Peyer's patch (tissue), 4 donors: ENCODE data around the gene KIRREL3. TPM values are rescaled to one million over a fixed set of nuclear protein-coding genes. Genes with fewer than 3 reads are reported as not detected.

Source experiments
- DNase-seq, 3 donors: peaks; one replicate each; pipeline ENCODE4 v3.0.0-alpha.2; 2017 to 2019
- H3K27ac ChIP-seq, 4 donors: fragments of 200-600 bp; sonication (generic); one replicate each; pipeline ENCODE4 v1.5.1; 2016 to 2019
- H3K27me3 ChIP-seq, 2 donors: fragments of 200-600 bp; sonication (generic); one replicate each; pipeline ENCODE4 v1.5.1; 2019
- H3K36me3 ChIP-seq, 3 donors: fragments of 200-600 bp; sonication (generic); one replicate each; pipeline ENCODE4 v1.5.1; 2016 to 2019
- H3K4me1 ChIP-seq, 4 donors: fragments of 200-600 bp; sonication (generic); one replicate each; pipeline ENCODE4 v1.5.1; 2016 to 2019
- H3K4me3 ChIP-seq, 4 donors: fragments of 200-600 bp; sonication (generic); 1 replicate in 3 of 4; 2 replicates in 1 of 4; pipeline ENCODE4 v1.5.1; 2016 to 2019; ENCODE audit warnings: mild to moderate bottlenecking in 1 of 4
- H3K9me3 ChIP-seq, 4 donors: fragments of 200-600 bp; sonication (generic); one replicate each; pipeline ENCODE4 v1.5.1; 2016 to 2019; ENCODE audit warnings: mild to moderate bottlenecking in 1 of 4
- POLR2A ChIP-seq, 2 donors: fragments of 450-650 bp; IDR thresholded peaks; one replicate each; pipeline ENCODE4 v1.5.1; 2017; ENCODE audit warnings: antibody characterized with exemption in 2 of 2, mild to moderate bottlenecking in 2 of 2, moderate library complexity in 2 of 2
- total RNA-seq, 4 donors: library from RNA; depleted of rRNA; stranded (reverse); fragments of >200 nt; gene quantifications; one replicate each; pipeline ENCODE4 v1.1.0, GENCODE V29; 2016
- TF ChIP-seq, protein P1 (sequence below), 6 experiments: fragments of 450-650 bp in 4 of 6; fragments of 200-600 bp in 2 of 6; sonication (generic) in 1 of 6; IDR thresholded peaks; one replicate each; pipeline ENCODE4 v1.5.1; 2017 to 2019; ENCODE audit warnings: antibody characterized with exemption in 6 of 6, mild to moderate bottlenecking in 3 of 6, moderate library complexity in 1 of 6

KIRREL3 gene
- total RNA-seq, 4 donors from 2014 or later, result 0.83 TPM; not detected in 3

GRCh38 chr11:126414615-126415014, 586.0 kb downstream of the KIRREL3 start:
- no peak for DNase-seq
- peaks cover 0 to 24% (median 2%) of the 10 kb centered on the region in 4 donors for H3K4me1 ChIP-seq

DNA sequence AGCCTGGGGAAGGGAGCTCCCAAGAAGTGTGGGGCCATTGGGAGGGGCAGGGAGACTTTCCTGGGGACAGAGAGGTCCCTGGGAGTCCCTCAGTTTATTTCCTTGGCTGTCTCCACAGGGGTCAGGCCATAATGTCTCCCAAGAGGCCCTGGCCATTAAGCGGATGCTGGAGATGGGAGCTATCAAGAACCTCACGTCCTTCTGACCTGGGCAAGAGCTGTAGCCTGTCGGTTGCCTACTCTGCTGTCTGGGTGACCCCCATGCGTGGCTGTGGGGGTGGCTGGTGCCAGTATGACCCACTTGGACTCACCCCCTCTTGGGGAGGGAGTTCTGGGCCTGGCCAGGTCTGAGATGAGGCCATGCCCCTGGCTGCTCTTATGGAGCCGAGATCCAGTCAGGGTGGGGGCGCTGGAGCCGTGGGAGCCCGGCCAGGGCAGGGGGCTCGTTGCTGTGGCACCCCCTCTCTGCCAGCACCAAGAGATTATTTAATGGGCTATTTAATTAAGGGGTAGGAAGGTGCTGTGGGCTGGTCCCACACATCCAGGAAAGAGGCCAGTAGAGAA, 586.6 kb downstream of the KIRREL3 start:
- H3K9me3 ChIP-seq, result no peaks in the 10 kb centered on the region
- TF ChIP-seq, protein P1, sequence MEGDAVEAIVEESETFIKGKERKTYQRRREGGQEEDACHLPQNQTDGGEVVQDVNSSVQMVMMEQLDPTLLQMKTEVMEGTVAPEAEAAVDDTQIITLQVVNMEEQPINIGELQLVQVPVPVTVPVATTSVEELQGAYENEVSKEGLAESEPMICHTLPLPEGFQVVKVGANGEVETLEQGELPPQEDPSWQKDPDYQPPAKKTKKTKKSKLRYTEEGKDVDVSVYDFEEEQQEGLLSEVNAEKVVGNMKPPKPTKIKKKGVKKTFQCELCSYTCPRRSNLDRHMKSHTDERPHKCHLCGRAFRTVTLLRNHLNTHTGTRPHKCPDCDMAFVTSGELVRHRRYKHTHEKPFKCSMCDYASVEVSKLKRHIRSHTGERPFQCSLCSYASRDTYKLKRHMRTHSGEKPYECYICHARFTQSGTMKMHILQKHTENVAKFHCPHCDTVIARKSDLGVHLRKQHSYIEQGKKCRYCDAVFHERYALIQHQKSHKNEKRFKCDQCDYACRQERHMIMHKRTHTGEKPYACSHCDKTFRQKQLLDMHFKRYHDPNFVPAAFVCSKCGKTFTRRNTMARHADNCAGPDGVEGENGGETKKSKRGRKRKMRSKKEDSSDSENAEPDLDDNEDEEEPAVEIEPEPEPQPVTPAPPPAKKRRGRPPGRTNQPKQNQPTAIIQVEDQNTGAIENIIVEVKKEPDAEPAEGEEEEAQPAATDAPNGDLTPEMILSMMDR (IDR thresholded peaks at IDR 0.05), result no peak
- TF ChIP-seq POLR2A (IDR thresholded peaks at IDR 0.05), result no peak
- H3K36me3 ChIP-seq, result no peaks in the 10 kb centered on the region
- H3K4me3 ChIP-seq, result no peak overlapping the region
- H3K27ac ChIP-seq, result peak overlapping the region in 3 of 4 donors; percentile 64 to 86 (median 82)
- DNase-seq, result no peak
- H3K27me3 ChIP-seq, result no peaks in the 10 kb centered on the region
- H3K4me1 ChIP-seq, result peaks cover 0 to 24% (median 2%) of the 10 kb centered on the region in 4 donors

More at GRCh38 chr11:126414615-126415014, 586.0 kb downstream of the KIRREL3 start:
- TF ChIP-seq, protein P1 (IDR thresholded peaks at IDR 0.05), result no peak
- TF ChIP-seq POLR2A (IDR thresholded peaks at IDR 0.05), result no peak
- Histone ChIP-seq H3K36me3 (no peaks in the 10 kb centered on the region), H3K4me3 (no peak overlapping the region), H3K27ac (peak overlapping the region; percentile 64 to 86 (median 78)), H3K27me3 (no peaks in the 10 kb centered on the region), H3K9me3 (no peaks in the 10 kb centered on the region)

DNA sequence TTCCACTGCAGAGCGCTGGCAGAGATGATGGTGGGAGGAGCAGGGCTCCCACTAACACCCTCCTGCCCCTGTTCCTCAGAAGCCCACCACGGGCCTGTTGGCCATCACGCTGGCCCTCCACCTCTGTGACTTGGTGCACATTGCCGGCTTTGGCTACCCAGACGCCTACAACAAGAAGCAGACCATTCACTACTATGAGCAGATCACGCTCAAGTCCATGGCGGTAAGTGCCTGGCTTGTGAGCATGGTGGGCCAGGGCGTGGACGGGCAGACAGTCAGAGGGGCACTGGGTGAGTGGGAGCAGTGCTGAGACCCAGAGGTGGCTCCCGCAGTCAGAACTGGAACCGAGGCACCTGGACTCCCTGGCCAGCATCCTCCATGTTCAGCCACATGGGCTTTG, 587.1 kb downstream of the KIRREL3 start:
- H3K4me1 ChIP-seq, result peaks cover 0 to 24% (median 2%) of the 10 kb centered on the region in 4 donors
- no peak for DNase-seq
- no peak overlapping the region for H3K4me3 ChIP-seq
- H3K9me3 ChIP-seq, result no peaks in the 10 kb centered on the region
- TF ChIP-seq POLR2A (IDR thresholded peaks at IDR 0.05), result no peak
- TF ChIP-seq, protein P1 (IDR thresholded peaks at IDR 0.05), result no peak
- H3K27me3 ChIP-seq, result no peaks in the 10 kb centered on the region
- H3K27ac ChIP-seq, result no peak overlapping the region
- peaks cover 0 to 2% (median 0%) of the 10 kb centered on the region in 3 donors for H3K36me3 ChIP-seq

GRCh38 chr11:126411971-126412381, 588.6 kb downstream of the KIRREL3 start:
- H3K27me3 ChIP-seq, result no peaks in the 10 kb centered on the region
- peaks cover 0 to 24% (median 2%) of the 10 kb centered on the region in 4 donors for H3K4me1 ChIP-seq
- no peaks in the 10 kb centered on the region for H3K9me3 ChIP-seq
- peaks cover 0 to 4% (median 0%) of the 10 kb centered on the region in 3 donors for H3K36me3 ChIP-seq
- H3K27ac ChIP-seq, result no peak overlapping the region
- TF ChIP-seq, protein P1 (IDR thresholded peaks at IDR 0.05), result no peak
- no peak for TF ChIP-seq POLR2A (IDR thresholded peaks at IDR 0.05)
- no peak for DNase-seq
- H3K4me3 ChIP-seq, result no peak overlapping the region

DNA sequence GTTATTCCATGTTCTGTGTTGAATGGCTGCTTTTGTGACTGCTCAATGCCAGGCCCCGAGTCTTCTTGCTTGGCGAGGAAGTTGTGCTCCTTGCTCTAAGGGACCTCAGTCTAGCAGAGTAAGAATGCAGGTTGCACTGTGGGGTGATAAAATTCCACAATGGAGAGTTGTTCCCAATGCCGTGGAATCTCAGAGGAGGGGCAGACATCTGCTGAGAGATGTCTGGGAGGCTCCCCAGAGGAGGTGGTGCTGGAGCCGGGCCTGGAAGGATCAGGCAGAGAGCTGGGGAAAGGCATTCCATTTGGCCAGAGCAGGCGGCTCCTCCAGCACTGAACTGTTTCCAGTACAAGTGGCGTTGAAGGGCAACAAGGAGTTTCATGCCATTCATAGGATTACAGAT, 589.9 kb downstream of the KIRREL3 start:
- Histone ChIP-seq H3K4me3 (no peak overlapping the region), H3K36me3 (peaks cover 0 to 4% (median 0%) of the 10 kb centered on the region in 3 donors), H3K27me3 (no peaks in the 10 kb centered on the region), H3K27ac (peak overlapping the region in 1 of 4 donors; percentile 42), H3K4me1 (peaks cover 0 to 15% (median 0%) of the 10 kb centered on the region in 4 donors), H3K9me3 (no peaks in the 10 kb centered on the region)
- DNase-seq, result no peak
- TF ChIP-seq, protein P1 (IDR thresholded peaks at IDR 0.05), result no peak
- TF ChIP-seq POLR2A (IDR thresholded peaks at IDR 0.05), result no peak
